Measurements from ENCODE around the gene TTC12. TPM values are rescaled to one million over a fixed set of nuclear protein-coding genes. Genes with fewer than 3 reads are reported as not detected.

The TTC12 gene
- total and polyA plus RNA-seq, 9 donors: 8.1 to 32.5 (median 25.8) TPM

GRCh38 chr11:113412675-113413074, 98.3 kb downstream of the TTC12 start:
- WGBS, 3 donors: 89 to 95% (median 91%) methylated on average over 9 of the region's 9 CpGs
- DNase-seq: no peak
- H3K36me3 ChIP-seq: no peaks in the 10 kb centered on the region
- TF ChIP-seq POLR2A (IDR thresholded peaks at IDR 0.05) (no peak), CTCF (IDR thresholded peaks at IDR 0.05) (no peak), EP300 (IDR thresholded peaks at IDR 0.05) (no peak)
- no peak overlapping the region for H3K27ac ChIP-seq
- H3K4me3 ChIP-seq: no peak overlapping the region
- H3K9me3 ChIP-seq: no peaks in the 10 kb centered on the region
- intact Hi-C loops (cut with DNase I): no loop called here
- H3K4me1 ChIP-seq (ENCODE audit: insufficient read depth): no peaks in the 10 kb centered on the region
- no peaks in the 10 kb centered on the region for H3K27me3 ChIP-seq

GRCh38 chr11:113415343-113415742, 101.0 kb downstream of the TTC12 start:
- H3K4me1 ChIP-seq (ENCODE audit: insufficient read depth): no peaks in the 10 kb centered on the region
- intact Hi-C loops (cut with DNase I): no loop called here

More at GRCh38 chr11:113415343-113415742, 101.0 kb downstream of the TTC12 start:
- no peak for TF ChIP-seq EP300 (IDR thresholded peaks at IDR 0.05)
- Histone ChIP-seq H3K36me3 (no peaks in the 10 kb centered on the region), H3K27ac (no peak overlapping the region), H3K27me3 (no peaks in the 10 kb centered on the region), H3K9me3 (no peaks in the 10 kb centered on the region), H3K4me3 (no peak overlapping the region)
- DNase-seq: no peak
- WGBS, 3 donors: 91 to 92% (median 92%) methylated on average over 16 of the region's 16 CpGs

Other genes with a start within 250 kb of the TTC12 start
- 1 to 10 TPM in 2 of 7 donors, under 1 TPM in 5; 0.35 to 2.4 (median 0.63) TPM for gene ANKK1, start 73.2 kb downstream of the TTC12 start, total RNA-seq
- under 1 TPM in 1 of 2 donors, not detected in 1; 0.34 TPM for gene ANKK1, start 73.2 kb downstream of the TTC12 start, polyA plus RNA-seq
- 1 to 10 TPM in 1 of 7 donors, under 1 TPM in 4, not detected in 2; 0.15 to 1.0 (median 0.38) TPM for gene DRD2, start 160.8 kb downstream of the TTC12 start, total RNA-seq
- under 1 TPM; 0.02 to 0.07 TPM for gene DRD2, start 160.8 kb downstream of the TTC12 start, polyA plus RNA-seq